GM12878 (cell line): ENCODE results near the gene ERBB3.

Experiments used
- CREM ChIP-seq: IDR thresholded peaks from 2 replicates; pipeline ENCODE4 v1.6.1; 2014; ENCODE audit warnings: antibody characterized with exemption, low read depth
- PML ChIP-seq: IDR thresholded peaks from 2 replicates; pipeline ENCODE4 v1.6.1; 2012; ENCODE audit warnings: low read length, inconsistent platforms
- SUZ12 ChIP-seq: fragments of 200-600 bp; sonication (generic); IDR thresholded peaks from one replicate; pipeline ENCODE4 v1.6.1; 2018; ENCODE audit warnings: antibody characterized with exemption, mild to moderate bottlenecking; ENCODE audit not compliant: unreplicated experiment
- ZNF274 ChIP-seq: IDR thresholded peaks from one replicate; pipeline ENCODE4 v1.8.0; 2011; ENCODE audit not compliant: insufficient read length, insufficient read depth
- TF ChIP-seq, protein P1 (sequence below), 3 experiments: IDR thresholded peaks in 2 of 3; conservative IDR thresholded peaks in 1 of 3; 2 replicates each; pipeline ENCODE4 v1.5.1; 2011; ENCODE audit warnings: low read depth in 3 of 3, low read length in 3 of 3, mild to moderate bottlenecking in 3 of 3, control low read depth in 2 of 3, moderate library complexity in 2 of 3, inconsistent platforms in 1 of 3, mixed read lengths in 1 of 3; ENCODE audit not compliant: control insufficient read depth in 2 of 3, insufficient read depth in 1 of 3; ENCODE audit errors: extremely low read depth in 1 of 3

DNA sequence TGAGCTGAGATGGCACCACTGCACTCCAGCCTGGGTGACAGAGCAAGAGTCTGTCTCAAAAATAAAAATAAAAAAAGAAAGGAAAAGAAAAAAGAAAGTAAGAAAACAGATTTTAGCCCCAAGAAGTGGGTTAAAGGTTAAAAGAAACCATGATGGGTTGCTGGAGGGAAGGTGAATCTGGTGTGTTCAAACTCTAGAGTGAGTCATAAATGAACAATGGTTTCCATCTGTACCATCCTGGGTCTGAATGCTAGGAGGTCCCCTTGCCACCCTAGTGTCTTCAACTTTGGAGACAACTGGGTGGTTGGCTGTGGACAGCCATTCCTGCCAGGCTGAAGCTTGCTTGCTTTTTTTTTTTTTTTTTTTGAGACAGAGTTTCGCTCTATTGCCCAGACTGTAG lies 39.8 kb upstream of the ERBB3 start:
- TF ChIP-seq CREM (no peak), SUZ12 (no peak), PML (no peak), ZNF274 (no peak)
- TF ChIP-seq, protein P1, sequence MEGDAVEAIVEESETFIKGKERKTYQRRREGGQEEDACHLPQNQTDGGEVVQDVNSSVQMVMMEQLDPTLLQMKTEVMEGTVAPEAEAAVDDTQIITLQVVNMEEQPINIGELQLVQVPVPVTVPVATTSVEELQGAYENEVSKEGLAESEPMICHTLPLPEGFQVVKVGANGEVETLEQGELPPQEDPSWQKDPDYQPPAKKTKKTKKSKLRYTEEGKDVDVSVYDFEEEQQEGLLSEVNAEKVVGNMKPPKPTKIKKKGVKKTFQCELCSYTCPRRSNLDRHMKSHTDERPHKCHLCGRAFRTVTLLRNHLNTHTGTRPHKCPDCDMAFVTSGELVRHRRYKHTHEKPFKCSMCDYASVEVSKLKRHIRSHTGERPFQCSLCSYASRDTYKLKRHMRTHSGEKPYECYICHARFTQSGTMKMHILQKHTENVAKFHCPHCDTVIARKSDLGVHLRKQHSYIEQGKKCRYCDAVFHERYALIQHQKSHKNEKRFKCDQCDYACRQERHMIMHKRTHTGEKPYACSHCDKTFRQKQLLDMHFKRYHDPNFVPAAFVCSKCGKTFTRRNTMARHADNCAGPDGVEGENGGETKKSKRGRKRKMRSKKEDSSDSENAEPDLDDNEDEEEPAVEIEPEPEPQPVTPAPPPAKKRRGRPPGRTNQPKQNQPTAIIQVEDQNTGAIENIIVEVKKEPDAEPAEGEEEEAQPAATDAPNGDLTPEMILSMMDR (IDR thresholded peaks at IDR 0.05 in 2 of 3, conservative IDR thresholded peaks at IDR 0.05 in 1 of 3; ENCODE audit: control insufficient read depth in 2 of 3, extremely low read depth in 1 of 3, insufficient read depth in 1 of 3, low read depth in 3 of 3, low read length in 3 of 3): no peak
